Loucy (cell line): ENCODE results near the gene KDM5C.

ENCODE experiments used
- H2AFZ ChIP-seq: fragments of 200-600 bp; sonication (generic); 2 replicates; pipeline ENCODE4 v1.6.0; 2016; ENCODE audit warnings: antibody characterized with exemption, mild to moderate bottlenecking, low read length, moderate library complexity
- H3F3A ChIP-seq: fragments of 200-600 bp; 2 replicates; pipeline ENCODE4 v1.6.0; 2016; ENCODE audit warnings: antibody characterized with exemption, low read depth, mild to moderate bottlenecking
- H3K27me3 ChIP-seq: fragments of 200-600 bp; sonication (generic); 2 replicates; pipeline ENCODE4 v1.6.1; 2014; ENCODE audit warnings: low read length, mild to moderate bottlenecking; ENCODE audit not compliant: insufficient read depth, poor library complexity, severe bottlenecking
- H3K36me3 ChIP-seq: fragments of 200-600 bp; sonication (generic); 2 replicates; pipeline ENCODE4 v1.6.1; 2016; ENCODE audit warnings: low read length; ENCODE audit not compliant: insufficient read depth
- H3K4me1 ChIP-seq: fragments of 200-600 bp; sonication (generic); 2 replicates; pipeline ENCODE4 v1.5.1; 2014; ENCODE audit warnings: low read length, mild to moderate bottlenecking; ENCODE audit not compliant: insufficient read depth, poor library complexity, severe bottlenecking
- H3K4me2 ChIP-seq: fragments of 200-600 bp; sonication (generic); 2 replicates; pipeline ENCODE4 v1.6.0; 2014; ENCODE audit warnings: antibody characterized with exemption, low read length, low read depth, mild to moderate bottlenecking; ENCODE audit not compliant: poor library complexity, severe bottlenecking
- H3K4me3 ChIP-seq: fragments of 200-600 bp; sonication (generic); 2 replicates; pipeline ENCODE4 v1.5.1; 2014; ENCODE audit warnings: low read length, mild to moderate bottlenecking, mixed read lengths; ENCODE audit not compliant: poor library complexity, severe bottlenecking
- H3K79me2 ChIP-seq: fragments of 200-600 bp; sonication (generic); 2 replicates; pipeline ENCODE4 v1.6.1; 2014; ENCODE audit warnings: low read length; ENCODE audit not compliant: insufficient read depth
- H3K9ac ChIP-seq: fragments of 200-600 bp; sonication (generic); 2 replicates; pipeline ENCODE4 v1.6.0; 2014; ENCODE audit warnings: mild to moderate bottlenecking, low read depth, low read length, moderate library complexity; ENCODE audit not compliant: poor library complexity, severe bottlenecking
- H3K9me2 ChIP-seq: fragments of 200-600 bp; sonication (generic); replicated peaks from 2 replicates; pipeline ENCODE4 v1.6.1; 2016; ENCODE audit warnings: low read depth, low read length, mixed read lengths
- H3K9me3 ChIP-seq: fragments of 200-600 bp; sonication (generic); 2 replicates; pipeline ENCODE4 v1.6.1; 2014; ENCODE audit warnings: mild to moderate bottlenecking, antibody characterized with exemption, low read length, low read depth; ENCODE audit not compliant: insufficient read depth
- H4K20me1 ChIP-seq: fragments of 200-600 bp; sonication (generic); 2 replicates; pipeline ENCODE4 v1.6.0; 2014; ENCODE audit warnings: antibody characterized with exemption, low read length, mild to moderate bottlenecking; ENCODE audit not compliant: insufficient read depth, poor library complexity, severe bottlenecking
- EZH2phosphoT487 ChIP-seq: fragments of 200-600 bp; IDR thresholded peaks from 2 replicates; pipeline ENCODE4 v1.6.1; 2018; ENCODE audit warnings: antibody characterized with exemption, mild to moderate bottlenecking, moderate library complexity, borderline replicate concordance
- TF ChIP-seq, protein P1 (sequence below): fragments of 200-600 bp; sonication (generic); conservative IDR thresholded peaks from 2 replicates; pipeline ENCODE4 v1.5.1; 2014; ENCODE audit warnings: mild to moderate bottlenecking, antibody characterized with exemption, low read length

KDM5C gene

DNA sequence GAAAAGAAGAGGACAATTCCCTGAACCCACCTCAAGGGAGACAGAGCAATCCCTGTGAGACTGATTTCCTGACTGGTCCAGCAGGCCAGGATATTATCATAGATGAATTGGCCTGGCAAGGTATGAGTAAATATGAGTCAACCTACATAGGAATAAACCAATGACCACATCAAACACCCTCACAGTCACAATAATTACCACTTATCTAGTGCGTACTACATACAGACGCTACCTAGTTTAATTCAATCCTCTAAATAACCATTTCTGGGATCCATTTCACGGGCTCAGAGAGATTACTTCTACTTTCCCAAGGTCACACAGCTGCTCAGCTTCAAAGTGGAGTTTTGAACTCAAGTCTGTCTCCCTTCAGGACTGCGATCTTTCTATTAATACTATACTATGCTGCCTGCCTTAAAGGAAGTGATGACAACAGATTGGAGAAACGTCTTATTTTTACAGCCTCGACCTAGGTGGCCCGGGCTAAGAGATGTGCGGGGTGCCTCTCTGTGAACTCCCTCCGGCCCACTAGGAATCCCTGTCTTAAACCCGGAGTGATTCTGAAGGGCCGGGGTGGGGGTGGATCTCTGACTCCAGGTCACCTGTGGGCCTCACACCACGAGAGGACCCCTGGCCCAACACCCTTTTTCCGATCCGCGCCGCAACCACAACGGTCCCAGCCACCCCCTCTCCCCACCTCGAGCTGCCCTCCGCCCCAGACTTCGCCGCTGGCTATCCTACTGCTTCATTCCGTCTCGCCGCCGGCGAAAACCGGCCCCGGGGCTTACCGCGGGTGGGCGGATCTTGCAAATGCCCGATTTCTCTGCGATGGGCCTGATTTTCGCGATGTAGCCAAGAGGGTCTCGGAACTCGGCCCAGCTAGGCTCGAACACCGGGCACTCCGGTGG, 800 bp downstream of the KDM5C start:
- H3K79me2 ChIP-seq, result peaks cover 63% of the 10 kb centered on the region
- no peaks in the 10 kb centered on the region for H3K9me3 ChIP-seq
- peaks cover 38% of the 10 kb centered on the region for H4K20me1 ChIP-seq
- H3K9ac ChIP-seq, result peak overlapping the region; percentile 98
- peak overlapping the region; percentile 98 for H3K4me2 ChIP-seq
- TF ChIP-seq, protein P1, sequence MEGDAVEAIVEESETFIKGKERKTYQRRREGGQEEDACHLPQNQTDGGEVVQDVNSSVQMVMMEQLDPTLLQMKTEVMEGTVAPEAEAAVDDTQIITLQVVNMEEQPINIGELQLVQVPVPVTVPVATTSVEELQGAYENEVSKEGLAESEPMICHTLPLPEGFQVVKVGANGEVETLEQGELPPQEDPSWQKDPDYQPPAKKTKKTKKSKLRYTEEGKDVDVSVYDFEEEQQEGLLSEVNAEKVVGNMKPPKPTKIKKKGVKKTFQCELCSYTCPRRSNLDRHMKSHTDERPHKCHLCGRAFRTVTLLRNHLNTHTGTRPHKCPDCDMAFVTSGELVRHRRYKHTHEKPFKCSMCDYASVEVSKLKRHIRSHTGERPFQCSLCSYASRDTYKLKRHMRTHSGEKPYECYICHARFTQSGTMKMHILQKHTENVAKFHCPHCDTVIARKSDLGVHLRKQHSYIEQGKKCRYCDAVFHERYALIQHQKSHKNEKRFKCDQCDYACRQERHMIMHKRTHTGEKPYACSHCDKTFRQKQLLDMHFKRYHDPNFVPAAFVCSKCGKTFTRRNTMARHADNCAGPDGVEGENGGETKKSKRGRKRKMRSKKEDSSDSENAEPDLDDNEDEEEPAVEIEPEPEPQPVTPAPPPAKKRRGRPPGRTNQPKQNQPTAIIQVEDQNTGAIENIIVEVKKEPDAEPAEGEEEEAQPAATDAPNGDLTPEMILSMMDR, result no peak
- no peaks in the 10 kb centered on the region for H3F3A ChIP-seq
- H3K27me3 ChIP-seq, result peaks cover 4% of the 10 kb centered on the region
- no peaks in the 10 kb centered on the region for H3K9me2 ChIP-seq
- H3K4me1 ChIP-seq, result peaks cover 21% of the 10 kb centered on the region
- H3K36me3 ChIP-seq, result peaks cover 15% of the 10 kb centered on the region; the same call in 1 of the 2 replicates
- H2AFZ ChIP-seq, result 0 out of 2 replicates have a peak overlapping the region, but pooled peaks have one; percentile 100
- peak overlapping the region; percentile 79 for H3K4me3 ChIP-seq

DNA sequence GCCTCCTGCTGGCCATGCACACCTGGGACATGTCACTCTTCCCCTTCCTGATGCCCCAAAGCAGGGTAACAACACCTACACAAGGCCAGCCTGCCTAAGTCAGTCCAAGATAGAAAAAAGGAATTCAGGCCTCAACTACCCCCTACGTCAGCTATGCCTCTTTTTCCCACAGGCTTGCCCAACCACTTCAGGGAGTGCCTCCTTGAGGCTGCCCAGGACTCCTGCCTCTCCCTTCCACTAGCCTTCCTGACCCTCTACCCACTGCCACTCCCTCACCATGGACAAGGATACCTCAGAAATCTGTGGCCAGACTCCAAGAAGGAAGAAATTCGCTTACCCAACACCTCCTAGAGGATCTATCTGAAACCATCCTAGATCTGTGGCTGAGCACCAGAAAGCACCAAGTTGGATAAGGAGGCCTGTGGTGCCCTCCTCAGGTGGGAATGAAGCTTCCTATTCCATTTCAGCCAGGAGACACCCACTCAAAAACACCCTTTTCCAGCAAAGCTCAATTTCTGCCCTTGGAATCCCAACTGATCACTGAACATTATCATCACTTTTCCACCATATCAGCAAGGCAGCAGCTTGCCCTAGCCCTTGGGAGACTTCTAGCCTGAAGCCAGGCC, 1.8 kb downstream of the KDM5C start:
- H3K9me3 ChIP-seq, result no peaks in the 10 kb centered on the region
- H3K4me3 ChIP-seq, result peak overlapping the region; percentile 79
- TF ChIP-seq EZH2phosphoT487, result no peak
- TF ChIP-seq, protein P1, result 0 out of 2 replicates have a peak, but pooled peaks have one; percentile 16
- H3K79me2 ChIP-seq, result peaks cover 71% of the 10 kb centered on the region
- H3K9me2 ChIP-seq, result no peaks in the 10 kb centered on the region
- H3K36me3 ChIP-seq, result peaks cover 24% of the 10 kb centered on the region; the same call in 1 of the 2 replicates
- no peak overlapping the region for H2AFZ ChIP-seq
- peaks cover 4% of the 10 kb centered on the region for H3K27me3 ChIP-seq
- peak overlapping the region; percentile 98 for H3K4me2 ChIP-seq
- H3K9ac ChIP-seq, result peak overlapping the region; percentile 98
- peaks cover 21% of the 10 kb centered on the region for H3K4me1 ChIP-seq
- peaks cover 38% of the 10 kb centered on the region for H4K20me1 ChIP-seq
- no peaks in the 10 kb centered on the region for H3F3A ChIP-seq

DNA sequence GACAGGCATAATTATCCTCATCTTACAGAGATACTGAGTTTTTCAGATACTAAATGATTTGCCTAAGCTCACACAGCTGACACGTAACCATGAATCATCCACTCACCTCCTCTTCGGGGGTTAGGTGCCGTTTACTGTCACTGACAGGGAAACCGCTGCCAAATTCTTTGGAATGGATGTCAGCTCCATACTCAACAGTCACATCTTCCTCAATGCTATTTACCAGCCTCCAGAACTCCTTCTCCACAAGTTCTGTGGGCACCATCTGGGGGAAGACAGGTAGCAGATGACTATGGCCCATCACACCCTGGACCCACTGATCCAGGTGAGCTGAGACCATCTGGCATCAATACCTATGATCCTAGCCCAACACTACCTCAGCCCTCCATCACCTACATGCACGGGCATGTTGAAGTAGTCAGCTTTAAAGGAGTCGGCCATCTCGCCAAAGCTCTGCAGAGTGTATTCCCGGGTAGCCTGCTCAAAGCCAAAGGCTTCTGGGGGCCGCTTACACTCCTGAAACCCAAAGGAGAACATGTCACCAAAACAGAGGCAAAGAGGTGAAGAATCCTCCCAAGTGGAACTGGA, 13.5 kb downstream of the KDM5C start:
- TF ChIP-seq, protein P1, result no peak
- no peak for TF ChIP-seq EZH2phosphoT487
- no peaks in the 10 kb centered on the region for H3F3A ChIP-seq
- no peak overlapping the region for H2AFZ ChIP-seq
- H3K4me2 ChIP-seq, result no peak overlapping the region
- H3K4me3 ChIP-seq, result no peak overlapping the region
- peaks cover 72% of the 10 kb centered on the region; the same call in 1 of the 2 replicates for H3K36me3 ChIP-seq
- no peaks in the 10 kb centered on the region for H3K79me2 ChIP-seq
- H3K27me3 ChIP-seq, result no peaks in the 10 kb centered on the region
- no peaks in the 10 kb centered on the region for H3K9me3 ChIP-seq
- no peaks in the 10 kb centered on the region for H4K20me1 ChIP-seq
- H3K9me2 ChIP-seq, result no peaks in the 10 kb centered on the region
- H3K9ac ChIP-seq, result no peak overlapping the region
- H3K4me1 ChIP-seq, result no peaks in the 10 kb centered on the region
